ENCODE data around the gene TEAD1.

TEAD1 gene

DNA sequence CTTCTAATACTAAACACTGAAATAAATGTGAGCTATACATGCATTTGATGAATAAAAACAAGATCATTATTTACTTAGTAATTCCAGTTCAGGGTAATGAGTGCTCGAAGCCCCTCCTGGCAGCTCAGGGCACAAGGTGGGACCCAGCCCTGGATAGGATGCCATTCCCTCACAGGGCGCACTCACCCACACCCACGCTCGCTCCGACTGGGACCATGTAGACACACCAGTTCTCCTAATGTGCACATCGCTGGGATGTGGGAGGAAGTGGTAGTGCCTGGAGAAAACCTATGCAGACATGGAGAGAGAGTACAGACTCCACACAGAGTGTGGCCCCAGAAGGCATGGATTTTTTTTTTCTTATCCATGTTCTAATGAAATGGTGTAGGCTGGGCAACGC is 290.4 kb downstream of the TEAD1 start:
- no peak for DNase-seq

DNA sequence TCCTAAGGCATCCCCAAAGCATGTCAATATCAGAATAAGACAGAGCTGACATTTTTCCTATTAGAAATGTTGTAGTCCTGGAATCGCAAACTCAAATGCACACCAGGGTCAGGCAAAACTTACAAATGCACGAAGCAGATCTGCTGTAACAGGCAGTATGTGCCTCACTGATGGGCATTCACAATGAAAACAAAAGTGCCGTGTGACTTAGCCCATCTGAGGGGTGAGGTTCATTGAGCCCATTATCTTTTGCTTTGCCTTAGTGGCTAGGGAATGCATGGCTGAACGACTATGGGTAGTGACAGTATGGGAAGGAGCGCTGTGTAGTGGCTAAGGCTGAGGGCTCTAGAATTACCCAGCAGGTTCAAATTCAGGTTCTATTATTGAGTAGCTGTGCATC is 291.8 kb downstream of the TEAD1 start:
- DNase-seq, result no peak

DNA sequence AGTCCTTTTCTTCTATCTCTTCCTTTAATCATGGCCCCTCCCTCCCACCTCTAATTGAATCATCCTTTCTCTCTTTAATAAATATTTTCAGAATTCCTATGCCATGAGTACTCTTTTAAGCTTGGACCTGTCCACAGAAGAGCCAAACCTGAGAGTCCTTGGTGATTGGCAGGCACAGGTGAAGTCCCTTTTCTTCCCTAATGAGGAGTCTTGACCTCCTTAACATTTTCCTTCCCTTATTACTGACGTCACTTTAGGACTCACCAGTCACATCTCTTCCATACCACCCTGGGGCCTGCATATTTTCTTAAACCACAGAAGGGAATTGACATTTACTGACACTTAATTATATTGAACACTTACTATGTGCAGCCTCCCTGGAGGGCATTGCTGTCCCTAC is 293.9 kb downstream of the TEAD1 start:
- DNase-seq, result no peak

DNA sequence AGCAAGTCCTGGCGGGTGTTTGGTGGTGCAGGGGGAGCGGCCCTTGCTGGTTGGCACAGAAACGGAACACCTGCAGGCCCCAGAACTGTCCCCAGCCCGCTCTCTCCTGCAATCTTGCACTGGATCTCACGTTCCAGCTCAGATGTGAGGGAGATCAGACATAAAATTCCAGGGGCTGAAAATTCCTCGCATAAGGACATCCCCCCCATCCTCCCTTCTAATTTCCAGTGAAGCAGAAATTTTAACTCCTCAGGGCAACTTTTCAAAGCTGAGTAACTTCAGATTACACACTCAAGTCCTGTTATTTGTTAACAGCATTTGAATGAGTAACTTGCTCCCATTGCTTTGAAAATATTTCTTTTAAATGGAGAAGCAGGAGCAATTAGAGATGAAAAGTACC is 294.6 kb downstream of the TEAD1 start:
- DNase-seq, result no peak

- no peak for DNase-seq
These were observed 297.7 kb downstream of the TEAD1 start for GRCh38 chr11:12971955-12972354.

DNA sequence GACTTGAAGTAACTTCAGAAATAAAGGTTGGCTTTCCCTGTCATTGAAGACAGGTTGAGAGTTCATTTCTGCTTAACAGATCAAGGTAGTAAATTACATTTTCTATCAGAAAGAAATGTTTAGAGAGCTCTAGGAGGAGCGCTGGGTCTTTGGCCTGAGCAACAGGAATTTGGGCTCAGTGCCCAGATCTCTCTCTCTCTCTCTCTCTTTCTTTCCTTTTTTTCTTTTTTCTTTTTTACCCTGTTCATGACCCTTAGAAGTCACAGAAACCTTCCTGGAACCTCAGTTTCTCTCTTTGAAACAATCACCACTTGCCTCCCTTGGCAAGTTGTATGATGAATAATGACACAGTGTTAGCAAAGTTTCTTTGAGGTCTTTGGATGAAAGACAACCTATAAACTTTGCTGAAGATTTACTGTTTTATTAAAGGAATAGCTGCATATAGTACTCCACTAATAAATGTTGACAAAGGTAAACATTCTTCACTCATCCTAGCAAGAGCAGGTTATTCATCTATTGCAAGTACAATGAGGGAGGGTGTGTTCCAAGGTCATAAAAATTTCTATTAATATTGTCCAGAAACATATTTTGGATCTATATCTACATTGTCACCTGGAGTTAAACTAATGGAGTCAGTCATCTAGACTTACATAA is 299.4 kb downstream of the TEAD1 start:
- DNase-seq, result no peak

- DNase-seq, result no peak
These were observed 301.0 kb downstream of the TEAD1 start for GRCh38 chr11:12975195-12975594.

DNA sequence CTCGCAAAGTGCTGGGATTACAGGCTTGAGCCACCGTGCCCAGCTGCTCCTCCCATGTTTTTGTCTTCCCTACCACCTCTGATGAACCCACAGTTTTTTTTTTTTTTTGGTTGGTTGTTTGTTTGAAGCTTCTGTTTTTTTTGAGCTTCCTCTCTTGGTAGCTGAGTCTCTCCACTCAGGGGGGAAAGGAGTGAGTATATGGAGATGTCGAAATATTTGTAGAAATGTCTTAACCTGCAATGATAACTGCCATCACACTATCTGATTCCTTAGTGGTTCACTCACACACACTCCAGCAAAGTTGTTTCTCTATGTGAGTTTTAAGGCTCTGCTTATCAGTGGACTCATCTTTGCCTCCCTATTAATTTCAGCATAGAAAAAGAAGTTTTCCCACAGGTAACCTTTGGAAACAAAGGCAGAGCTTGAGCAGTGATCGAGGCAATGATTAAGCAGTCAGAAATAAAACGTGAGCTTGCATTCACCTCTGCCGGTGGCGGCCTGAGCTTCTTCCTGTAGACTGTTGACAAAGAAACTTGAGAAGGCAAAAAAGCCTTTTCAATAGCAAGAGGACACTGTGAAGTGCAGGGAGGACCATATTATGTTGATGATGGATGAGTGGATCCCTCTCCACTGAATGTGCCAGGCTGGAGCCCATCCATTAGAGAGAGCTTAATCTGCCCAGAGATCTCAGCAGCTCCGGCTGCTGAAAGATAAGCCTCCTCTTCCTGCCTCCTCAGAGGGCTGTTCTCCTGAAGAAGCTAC is 305.9 kb downstream of the TEAD1 start:
- no peak for DNase-seq

DNA sequence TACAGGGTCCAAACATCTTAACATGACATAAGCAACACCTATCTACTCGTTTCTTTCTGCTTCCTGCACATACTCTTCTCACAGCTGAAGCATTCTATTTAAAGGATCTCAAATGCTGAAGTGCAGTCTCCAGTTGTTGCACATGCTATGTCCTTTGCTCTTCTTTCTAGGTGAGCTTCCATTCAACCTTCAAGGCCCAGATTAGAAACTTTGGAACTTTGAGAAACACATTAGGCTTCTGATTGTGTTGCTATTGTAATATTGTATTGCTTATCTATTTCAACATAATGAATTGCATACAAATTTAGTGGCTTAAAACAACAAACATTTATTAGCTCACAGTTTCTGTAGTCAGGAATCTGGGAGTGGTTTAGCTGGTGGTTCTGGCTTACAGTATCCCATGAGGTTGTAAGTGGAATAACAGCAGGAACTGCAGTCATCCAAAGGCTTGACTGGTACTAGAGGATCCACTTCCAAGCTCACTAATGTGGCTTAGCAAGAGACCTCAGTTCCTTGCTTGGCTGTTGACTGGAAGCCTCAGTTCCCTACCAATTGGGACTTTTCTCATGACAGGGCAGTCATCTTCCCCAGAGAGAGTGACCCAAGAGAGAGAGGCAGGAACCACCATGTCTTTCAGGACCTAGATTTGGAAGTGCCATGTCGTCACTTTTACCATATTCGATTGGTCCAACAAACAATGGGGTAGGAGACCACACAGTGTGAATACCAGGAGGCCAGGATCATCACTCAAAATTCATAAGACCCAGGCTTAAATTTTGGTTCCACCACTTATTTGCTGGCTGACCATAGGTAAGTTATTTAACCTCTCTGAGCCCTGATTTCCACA is 307.7 kb downstream of the TEAD1 start:
- DNase-seq, result no peak

- no peak for DNase-seq
These were observed 309.1 kb downstream of the TEAD1 start for GRCh38 chr11:12983336-12983735.

- DNase-seq, result no peak
These were observed 312.1 kb downstream of the TEAD1 start for GRCh38 chr11:12986194-12986898.

- no peak for DNase-seq
These were observed 315.4 kb downstream of the TEAD1 start for GRCh38 chr11:12989428-12990161.

GRCh38 chr11:12990162-12990480 is 315.9 kb downstream of the TEAD1 start:
- DNase-seq, result no peak

- DNase-seq, result no peak
These were observed 317.2 kb downstream of the TEAD1 start for GRCh38 chr11:12991426-12991825.

GRCh38 chr11:12993626-12994025 is 319.4 kb downstream of the TEAD1 start:
- no peak for DNase-seq

Data from AML-193 (cell line).